Smooth muscle cell of the umbilical artery (primary cell): Measurements from ENCODE around the gene ATP1B1. TPM values are rescaled to one million over a fixed set of nuclear protein-coding genes. Genes with fewer than 3 reads are reported as not detected.

Experiments
- total RNA-seq: library from RNA; depleted of rRNA; stranded (reverse); fragments of >200 nt; gene quantifications from 2 replicates; pipeline ENCODE4 v1.2.3, GENCODE V29; 2014

The ATP1B1 gene
- total RNA-seq = 14.6 and 18.1 TPM in 2 replicates

DNA sequence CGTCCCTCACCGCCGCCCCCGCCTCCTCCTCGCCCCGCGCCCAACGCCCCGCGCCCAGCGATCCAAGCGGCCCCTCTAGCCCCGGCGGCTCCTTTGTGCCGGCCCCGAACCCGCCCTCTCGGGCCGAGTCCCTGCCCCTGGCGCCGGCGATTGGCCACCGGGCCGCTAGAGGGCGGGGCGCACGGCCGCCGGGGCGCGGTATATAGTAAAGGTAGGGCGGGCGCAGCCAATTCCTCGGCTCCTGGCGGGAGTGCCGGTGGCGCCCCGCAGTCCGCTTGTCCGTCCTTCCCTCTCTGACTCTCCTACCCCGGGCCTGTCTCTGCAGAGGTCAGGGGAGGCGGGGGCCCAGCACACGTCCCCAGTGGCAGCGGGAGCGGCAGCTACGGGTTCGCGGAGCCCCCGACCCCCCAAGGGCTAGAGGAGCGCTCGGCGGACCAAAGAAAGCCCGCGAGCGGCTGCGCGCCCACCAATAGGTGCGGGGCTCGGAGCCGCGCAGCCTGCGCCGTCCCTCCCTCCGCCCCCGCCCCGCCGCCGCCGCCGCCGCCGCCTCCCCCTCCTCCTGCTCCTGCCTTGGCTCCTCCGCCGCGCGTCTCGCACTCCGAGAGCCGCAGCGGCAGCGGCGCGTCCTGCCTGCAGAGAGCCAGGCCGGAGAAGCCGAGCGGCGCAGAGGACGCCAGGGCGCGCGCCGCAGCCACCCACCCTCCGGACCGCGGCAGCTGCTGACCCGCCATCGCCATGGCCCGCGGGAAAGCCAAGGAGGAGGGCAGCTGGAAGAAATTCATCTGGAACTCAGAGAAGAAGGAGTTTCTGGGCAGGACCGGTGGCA is at the start of gene ATP1B1:
TSS of gene ATP1B1 (plus strand) at position 596 of the 826 bp plus-strand sequence. CDS start at position 736, 140 bp downstream.

